Thyroid gland (tissue), 4 donors: ENCODE data around the gene STRBP.

Experiments
- CTCF ChIP-seq, 6 experiments: fragments of 200-600 bp in 3 of 6; fragments of 450-650 bp in 3 of 6; sonication (generic) in 3 of 6; IDR thresholded peaks; one replicate each; pipeline ENCODE4 v1.5.1; 2016 to 2019; ENCODE audit warnings: antibody characterized with exemption in 6 of 6, mild to moderate bottlenecking in 2 of 6, inconsistent platforms in 1 of 6, moderate library complexity in 1 of 6
- POLR2A ChIP-seq, 2 donors: fragments of 450-650 bp; IDR thresholded peaks; one replicate each; pipeline ENCODE4 v1.6.1; 2017; ENCODE audit warnings: antibody characterized with exemption in 2 of 2, mild to moderate bottlenecking in 2 of 2, moderate library complexity in 1 of 2

DNA sequence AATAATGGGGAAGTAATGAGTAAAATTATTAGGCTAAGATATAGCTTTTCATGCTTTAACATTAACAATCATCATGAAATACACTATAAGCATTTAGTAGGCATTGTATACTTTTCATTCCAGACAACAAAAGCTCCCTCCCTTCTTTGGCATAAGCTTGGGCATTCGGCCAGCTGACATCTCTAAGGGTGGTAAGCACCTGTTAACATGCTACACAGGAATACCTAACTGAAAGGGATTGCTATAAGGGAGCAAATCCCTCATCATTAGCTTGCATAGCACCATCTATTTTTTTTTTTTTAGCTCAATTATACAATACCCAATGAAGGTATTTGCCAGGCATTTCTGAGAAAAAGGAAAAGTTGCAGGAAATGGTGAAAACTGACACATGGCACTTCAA, 16.6 kb downstream of the STRBP start:
- TF ChIP-seq CTCF (IDR thresholded peaks at IDR 0.05) (no peak), POLR2A (IDR thresholded peaks at IDR 0.05) (no peak)
